Measurements from ENCODE around the gene RAET1G. TPM values are rescaled to one million over a fixed set of nuclear protein-coding genes. Genes with fewer than 3 reads are reported as not detected.

Gene RAET1G
- total and polyA plus RNA-seq, 9 of the 15 experiments (the other 6 are each of a cell fraction or from before 2014, with no cell fraction given) = 0.11 TPM; not detected in 8

DNA sequence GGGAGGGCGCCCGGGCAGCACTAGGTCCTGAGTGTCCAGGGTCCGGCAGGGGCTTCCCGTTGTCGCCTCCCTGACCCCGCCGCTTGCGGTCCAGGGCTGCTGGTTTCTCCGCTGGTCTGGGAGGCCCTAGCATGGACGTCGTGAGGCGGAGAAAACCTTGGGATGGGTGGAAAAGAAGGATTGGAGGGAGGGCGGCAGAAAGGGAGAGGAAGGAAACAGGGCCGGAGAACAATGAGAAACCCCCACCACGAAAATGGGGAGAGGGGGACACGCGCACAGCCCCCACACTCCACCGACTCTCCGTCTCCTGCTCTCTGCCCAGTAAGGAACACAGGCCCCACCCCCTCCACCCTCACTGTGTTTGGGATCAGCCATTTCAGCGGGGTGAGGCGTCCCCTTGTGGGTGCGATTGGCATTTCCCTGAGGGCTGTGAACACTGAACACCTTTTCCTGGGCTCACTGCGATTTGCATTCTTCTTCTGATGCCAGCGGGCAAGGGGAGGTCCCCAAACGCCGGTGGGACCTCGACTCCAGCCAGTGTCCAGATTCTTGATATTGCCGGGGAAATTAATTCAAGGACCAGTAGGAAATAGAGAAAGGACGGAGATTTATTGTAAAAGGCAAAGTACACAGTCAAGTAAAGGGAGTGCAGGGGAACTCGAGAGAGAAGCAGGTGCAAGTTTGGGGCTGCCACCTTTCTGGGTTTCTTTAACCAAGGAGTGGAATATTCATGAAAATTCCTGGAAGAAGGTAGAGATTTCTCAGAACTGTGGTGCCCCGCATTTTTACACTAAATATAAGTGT is 3.3 kb upstream of the RAET1G start (continued):
- TF ChIP-seq ZBTB7A (IDR thresholded peaks at IDR 0.05; ENCODE audit: borderline replicate concordance, control insufficient read depth, low read depth, low read length) (peak; percentile 9; the same call in 1 of the 2 replicates), ZNF184 (CRISPR knock-in tag; IDR thresholded peaks at IDR 0.05) (no peak), CEBPG (CRISPR knock-in tag; IDR thresholded peaks at IDR 0.05) (no peak), CEBPG (tag; conservative IDR thresholded peaks at IDR 0.05 in 1 of 2, IDR thresholded peaks at IDR 0.05 in 1 of 2) (no peak), ZNF174 (CRISPR knock-in tag; IDR thresholded peaks at IDR 0.05) (no peak), TARDBP (IDR thresholded peaks at IDR 0.05) (no peak), CBFB (CRISPR knock-in tag; IDR thresholded peaks at IDR 0.05) (no peak), NELFE (IDR thresholded peaks at IDR 0.05; ENCODE audit: insufficient read depth, insufficient read length) (no peak), MTF1 (CRISPR knock-in tag; IDR thresholded peaks at IDR 0.05; ENCODE audit: borderline replicate concordance) (no peak)
- TF ChIP-seq, protein P1, sequence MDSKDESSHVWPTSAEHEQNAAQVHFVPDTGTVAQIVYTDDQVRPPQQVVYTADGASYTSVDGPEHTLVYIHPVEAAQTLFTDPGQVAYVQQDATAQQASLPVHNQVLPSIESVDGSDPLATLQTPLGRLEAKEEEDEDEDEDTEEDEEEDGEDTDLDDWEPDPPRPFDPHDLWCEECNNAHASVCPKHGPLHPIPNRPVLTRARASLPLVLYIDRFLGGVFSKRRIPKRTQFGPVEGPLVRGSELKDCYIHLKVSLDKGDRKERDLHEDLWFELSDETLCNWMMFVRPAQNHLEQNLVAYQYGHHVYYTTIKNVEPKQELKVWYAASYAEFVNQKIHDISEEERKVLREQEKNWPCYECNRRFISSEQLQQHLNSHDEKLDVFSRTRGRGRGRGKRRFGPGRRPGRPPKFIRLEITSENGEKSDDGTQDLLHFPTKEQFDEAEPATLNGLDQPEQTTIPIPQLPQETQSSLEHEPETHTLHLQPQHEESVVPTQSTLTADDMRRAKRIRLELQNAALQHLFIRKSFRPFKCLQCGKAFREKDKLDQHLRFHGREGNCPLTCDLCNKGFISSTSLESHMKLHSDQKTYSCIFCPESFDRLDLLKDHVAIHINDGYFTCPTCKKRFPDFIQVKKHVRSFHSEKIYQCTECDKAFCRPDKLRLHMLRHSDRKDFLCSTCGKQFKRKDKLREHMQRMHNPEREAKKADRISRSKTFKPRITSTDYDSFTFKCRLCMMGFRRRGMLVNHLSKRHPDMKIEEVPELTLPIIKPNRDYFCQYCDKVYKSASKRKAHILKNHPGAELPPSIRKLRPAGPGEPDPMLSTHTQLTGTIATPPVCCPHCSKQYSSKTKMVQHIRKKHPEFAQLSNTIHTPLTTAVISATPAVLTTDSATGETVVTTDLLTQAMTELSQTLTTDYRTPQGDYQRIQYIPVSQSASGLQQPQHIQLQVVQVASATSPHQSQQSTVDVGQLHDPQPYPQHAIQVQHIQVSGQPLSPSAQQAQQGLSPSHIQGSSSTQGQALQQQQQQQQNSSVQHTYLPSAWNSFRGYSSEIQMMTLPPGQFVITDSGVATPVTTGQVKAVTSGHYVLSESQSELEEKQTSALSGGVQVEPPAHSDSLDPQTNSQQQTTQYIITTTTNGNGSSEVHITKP (IDR thresholded peaks at IDR 0.05; ENCODE audit: partially characterized antibody) = peak; percentile 63
- TF ChIP-seq, protein P2, sequence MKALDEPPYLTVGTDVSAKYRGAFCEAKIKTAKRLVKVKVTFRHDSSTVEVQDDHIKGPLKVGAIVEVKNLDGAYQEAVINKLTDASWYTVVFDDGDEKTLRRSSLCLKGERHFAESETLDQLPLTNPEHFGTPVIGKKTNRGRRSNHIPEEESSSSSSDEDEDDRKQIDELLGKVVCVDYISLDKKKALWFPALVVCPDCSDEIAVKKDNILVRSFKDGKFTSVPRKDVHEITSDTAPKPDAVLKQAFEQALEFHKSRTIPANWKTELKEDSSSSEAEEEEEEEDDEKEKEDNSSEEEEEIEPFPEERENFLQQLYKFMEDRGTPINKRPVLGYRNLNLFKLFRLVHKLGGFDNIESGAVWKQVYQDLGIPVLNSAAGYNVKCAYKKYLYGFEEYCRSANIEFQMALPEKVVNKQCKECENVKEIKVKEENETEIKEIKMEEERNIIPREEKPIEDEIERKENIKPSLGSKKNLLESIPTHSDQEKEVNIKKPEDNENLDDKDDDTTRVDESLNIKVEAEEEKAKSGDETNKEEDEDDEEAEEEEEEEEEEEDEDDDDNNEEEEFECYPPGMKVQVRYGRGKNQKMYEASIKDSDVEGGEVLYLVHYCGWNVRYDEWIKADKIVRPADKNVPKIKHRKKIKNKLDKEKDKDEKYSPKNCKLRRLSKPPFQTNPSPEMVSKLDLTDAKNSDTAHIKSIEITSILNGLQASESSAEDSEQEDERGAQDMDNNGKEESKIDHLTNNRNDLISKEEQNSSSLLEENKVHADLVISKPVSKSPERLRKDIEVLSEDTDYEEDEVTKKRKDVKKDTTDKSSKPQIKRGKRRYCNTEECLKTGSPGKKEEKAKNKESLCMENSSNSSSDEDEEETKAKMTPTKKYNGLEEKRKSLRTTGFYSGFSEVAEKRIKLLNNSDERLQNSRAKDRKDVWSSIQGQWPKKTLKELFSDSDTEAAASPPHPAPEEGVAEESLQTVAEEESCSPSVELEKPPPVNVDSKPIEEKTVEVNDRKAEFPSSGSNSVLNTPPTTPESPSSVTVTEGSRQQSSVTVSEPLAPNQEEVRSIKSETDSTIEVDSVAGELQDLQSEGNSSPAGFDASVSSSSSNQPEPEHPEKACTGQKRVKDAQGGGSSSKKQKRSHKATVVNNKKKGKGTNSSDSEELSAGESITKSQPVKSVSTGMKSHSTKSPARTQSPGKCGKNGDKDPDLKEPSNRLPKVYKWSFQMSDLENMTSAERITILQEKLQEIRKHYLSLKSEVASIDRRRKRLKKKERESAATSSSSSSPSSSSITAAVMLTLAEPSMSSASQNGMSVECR (CRISPR knock-in tag; IDR thresholded peaks at IDR 0.05) = peak; percentile 51; the same call in 1 of the 2 replicates
- TF ChIP-seq, protein P3, sequence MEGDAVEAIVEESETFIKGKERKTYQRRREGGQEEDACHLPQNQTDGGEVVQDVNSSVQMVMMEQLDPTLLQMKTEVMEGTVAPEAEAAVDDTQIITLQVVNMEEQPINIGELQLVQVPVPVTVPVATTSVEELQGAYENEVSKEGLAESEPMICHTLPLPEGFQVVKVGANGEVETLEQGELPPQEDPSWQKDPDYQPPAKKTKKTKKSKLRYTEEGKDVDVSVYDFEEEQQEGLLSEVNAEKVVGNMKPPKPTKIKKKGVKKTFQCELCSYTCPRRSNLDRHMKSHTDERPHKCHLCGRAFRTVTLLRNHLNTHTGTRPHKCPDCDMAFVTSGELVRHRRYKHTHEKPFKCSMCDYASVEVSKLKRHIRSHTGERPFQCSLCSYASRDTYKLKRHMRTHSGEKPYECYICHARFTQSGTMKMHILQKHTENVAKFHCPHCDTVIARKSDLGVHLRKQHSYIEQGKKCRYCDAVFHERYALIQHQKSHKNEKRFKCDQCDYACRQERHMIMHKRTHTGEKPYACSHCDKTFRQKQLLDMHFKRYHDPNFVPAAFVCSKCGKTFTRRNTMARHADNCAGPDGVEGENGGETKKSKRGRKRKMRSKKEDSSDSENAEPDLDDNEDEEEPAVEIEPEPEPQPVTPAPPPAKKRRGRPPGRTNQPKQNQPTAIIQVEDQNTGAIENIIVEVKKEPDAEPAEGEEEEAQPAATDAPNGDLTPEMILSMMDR (IDR thresholded peaks at IDR 0.05 in 2 of 3, conservative IDR thresholded peaks at IDR 0.05 in 1 of 3; ENCODE audit: insufficient read depth in 2 of 3, low read depth in 1 of 3, low read length in 3 of 3) = peak; percentile 93 to 96 (median 95)
